Activated CD8-positive, alpha-beta memory T cell treated with anti-CD3 and anti-CD28 coated beads for 48 hours (primary cell): ENCODE measurements around the gene AGAP1.
"Not testable (repeated sequence)": the region's sequence is repeated elsewhere in the genome, so short reads cannot be mapped to it uniquely, and the experiment has no call there.

Experiments
- DNase-seq, 3 experiments: peaks; one replicate each; pipeline ENCODE4 v3.0.0-alpha.2; 2020; ENCODE audit warnings: low read depth in 2 of 3, low spot score in 2 of 3

The AGAP1 gene

DNA sequence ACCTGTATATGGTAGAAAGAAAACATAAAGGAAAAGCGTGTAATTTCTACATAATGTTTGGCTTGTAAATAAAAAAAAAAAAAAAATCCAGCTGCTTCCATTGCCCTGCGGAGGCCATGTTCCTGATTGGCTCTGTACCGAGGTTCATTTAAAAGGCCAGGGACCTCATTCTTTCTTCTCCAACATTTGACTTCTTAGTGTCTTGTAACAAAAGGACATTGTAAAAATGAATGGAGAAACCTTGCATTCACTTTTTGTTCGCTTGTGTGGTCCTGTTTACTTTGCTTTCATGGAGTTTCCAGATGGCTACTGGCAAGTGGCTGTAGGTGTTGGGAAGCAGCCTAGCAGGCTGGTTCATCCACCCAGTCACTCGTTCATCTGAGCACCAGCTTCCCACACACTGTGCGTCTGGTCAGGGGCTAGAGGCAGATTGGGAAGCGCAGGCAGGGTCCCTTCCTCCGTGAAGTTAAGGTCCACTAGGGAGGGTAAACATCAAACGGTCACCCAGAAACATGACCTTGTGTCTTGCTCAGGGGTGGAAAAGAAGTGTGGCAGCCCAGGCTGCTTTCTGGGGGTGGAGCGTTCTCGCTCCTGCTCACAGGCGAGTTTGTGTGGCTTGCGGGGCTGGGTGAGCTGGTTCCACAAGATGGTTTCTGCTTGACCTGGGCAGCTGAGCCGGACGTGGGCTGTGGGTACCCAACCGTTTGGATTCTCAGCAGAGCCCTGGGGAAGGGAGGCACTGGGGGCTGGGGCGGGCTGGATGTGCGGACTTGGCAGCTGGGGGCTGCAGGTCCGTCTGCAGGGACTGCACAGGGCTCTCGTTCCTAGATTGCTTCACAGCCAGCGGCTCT lies 260.7 kb downstream of the AGAP1 start:
- DNase-seq = no peak

DNA sequence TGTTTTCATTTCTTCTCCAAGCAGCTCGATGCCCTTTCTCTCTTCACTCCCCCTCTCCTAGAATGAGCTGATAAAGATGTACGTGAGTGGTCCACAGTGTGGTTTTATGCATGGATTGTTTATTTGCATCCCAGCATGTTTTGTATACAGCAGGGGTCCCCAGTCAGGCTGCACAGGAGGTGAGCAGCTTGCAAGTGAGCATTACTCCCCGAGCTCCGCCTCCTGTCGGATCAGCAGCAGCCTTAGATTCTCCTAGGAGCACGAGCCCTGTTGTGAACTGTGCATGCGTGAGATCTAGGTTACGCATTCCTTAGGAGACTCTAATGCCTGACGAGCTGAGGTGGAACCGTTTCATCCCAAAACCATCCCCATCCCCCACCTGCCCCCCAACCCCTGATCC lies 262.6 kb downstream of the AGAP1 start:
- no peak for DNase-seq

DNA sequence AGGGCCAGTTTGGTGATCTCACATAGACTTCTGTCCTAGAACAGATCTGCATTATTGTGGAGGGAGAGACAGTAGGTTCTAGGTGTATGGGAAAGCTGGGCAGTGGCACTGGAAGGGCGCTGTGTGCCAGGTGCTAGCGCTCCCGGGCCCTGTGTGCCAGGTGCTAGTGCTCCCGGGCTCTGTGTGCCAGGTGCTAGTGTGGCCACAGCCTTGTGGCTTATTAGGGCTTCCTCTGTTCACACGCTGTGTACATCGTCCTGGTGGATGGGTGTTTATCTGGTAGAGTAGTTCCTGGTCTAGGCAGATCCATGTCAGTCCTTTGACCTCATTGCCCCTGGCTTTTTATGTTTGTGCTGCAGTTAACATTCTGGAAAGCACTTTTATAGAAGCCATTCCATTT lies 263.4 kb downstream of the AGAP1 start:
- no peak for DNase-seq

DNA sequence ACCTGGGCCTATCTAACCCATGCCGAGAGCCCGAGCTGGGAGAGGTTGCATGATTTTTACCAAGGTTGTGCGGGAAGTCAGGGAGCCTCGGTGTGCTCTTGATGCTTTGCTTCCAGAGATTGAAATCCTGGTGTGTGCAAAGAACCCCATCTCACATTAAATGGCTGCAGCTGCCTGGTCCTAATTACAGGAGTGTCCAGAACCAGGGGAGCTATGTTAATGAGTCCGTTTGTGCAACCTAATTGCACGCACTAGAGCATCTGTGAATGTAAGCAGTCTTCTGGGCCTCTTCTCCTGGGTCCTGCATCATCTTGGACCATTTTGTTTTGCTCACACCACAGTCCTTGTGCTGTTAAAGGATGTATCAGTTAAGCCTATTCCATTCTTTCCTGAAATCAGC lies 263.8 kb downstream of the AGAP1 start:
- no peak for DNase-seq

DNA sequence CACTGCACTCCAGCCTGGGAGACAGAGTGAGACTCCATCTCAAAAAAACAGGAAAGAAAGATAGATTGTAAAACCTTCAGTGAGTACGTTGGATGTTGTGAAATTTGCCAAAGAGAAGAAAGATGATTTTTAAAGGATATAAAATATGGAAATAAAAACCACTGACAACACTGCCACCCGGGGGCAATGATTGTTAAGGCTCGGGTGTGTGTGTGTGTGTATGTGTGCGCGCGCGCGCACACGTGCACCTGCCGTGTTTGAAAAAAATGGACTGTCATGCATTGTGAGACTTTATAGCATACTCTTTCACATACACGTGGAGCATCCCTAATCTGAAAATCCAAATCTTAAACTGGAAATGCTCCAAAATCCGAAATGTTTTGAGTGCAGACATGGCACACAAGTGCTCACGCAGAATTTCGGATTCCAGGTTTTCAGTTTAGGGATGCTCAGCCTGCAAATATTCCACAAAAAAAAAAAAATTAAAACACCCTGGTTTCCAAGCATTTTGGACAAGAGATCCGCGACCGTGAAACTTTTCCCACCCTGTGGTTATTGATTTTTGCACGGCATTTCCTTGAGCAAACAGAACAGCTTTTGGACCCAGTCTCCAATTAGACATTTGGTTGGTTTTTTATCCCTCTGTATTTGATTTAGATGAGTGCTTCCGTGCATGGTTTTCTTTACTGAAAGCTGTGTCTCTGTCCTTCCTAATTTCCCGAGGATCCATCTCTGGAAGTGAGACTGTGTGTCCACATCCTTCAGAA lies 269.2 kb downstream of the AGAP1 start:
- DNase-seq = no peak

DNA sequence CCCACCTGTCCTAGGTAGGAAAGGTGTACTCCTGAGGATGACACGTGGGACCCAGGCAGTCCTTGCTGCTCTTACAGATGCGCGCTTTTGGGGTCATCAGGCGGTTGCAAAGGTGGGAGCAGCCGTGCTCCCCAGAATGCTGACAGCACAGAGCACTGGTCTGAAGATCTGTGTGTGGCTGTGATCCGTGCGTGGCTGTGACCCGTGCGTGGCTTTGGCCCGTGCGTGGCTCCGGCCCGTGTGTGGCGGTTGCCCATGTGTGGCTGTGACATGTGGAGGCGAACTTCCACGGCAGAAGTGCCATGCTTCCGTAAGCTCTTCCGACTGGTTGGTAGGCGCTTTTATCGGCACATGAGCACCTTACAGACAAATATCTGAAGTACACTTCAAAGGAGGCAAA lies 270.0 kb downstream of the AGAP1 start:
- no peak for DNase-seq

DNA sequence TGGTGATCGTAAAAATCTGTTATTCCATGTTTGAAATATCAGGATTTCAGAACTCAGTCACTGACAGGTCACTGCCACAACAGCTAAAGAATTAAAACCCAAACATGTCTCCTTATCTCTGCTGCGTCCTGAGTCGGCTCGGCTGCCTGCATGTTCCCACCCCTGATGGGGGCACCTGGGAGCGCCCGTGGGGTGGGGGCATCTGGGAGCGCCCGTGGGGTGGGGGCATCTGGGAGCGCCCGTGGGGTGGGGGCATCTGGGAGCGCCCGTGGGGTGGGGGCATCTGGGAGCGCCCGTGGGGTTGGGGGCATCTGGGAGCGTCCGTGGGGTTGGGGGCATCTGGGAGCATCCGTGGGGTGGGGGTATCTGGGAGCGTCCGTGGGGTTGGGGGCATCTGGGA lies 270.6 kb downstream of the AGAP1 start:
- not testable (repeated sequence) for DNase-seq

DNA sequence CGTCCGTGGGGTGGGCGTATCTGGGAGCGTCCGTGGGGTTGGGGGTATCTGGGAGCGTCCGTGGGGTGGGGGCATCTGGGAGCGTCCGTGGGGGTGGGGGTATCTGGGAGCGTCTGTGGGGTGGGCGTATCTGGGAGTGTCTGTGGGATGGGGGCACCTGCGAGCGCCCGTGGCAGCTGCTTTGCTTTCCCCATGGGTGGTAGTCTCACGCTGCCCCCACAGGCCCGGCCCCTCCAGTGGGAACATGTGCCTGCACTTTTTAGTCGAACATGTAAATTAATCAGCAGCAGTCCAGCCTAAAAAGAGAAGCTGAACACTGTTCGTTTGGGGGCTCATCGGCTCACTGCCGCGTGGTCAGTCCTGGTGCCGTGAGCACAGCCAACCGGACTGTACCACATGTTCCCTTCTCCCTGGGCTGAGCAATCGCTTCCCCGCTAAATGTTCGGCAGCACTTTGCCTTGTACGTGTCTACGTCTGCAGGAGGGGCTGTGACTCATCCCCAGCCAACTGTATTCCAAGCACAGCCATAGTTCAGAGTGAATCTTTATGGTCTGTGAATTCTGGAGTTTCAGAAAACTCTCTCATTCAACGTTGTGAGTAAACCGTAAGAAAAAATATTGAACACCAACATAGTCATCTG lies 271.5 kb downstream of the AGAP1 start:
- DNase-seq = no peak

DNA sequence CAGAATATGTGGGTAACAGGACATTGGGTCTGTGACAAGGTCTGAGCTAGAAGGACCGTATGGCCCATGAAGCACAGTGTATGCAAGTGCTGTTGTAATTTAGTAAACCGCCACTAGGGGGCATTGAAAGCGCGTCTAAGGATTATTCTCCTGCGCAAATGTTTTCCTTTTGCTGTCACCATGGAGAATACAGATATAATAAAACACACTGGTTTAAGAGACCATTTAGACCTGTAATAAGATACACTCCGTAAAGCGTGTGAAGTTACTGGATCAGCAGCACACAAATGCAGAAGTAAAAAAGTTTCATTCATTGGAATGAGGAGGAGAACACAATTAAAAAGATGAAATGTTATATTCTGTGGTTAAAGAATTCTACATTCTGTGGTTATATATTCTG lies 272.4 kb downstream of the AGAP1 start:
- DNase-seq = peak in 1 of 3 experiments; percentile 21

DNA sequence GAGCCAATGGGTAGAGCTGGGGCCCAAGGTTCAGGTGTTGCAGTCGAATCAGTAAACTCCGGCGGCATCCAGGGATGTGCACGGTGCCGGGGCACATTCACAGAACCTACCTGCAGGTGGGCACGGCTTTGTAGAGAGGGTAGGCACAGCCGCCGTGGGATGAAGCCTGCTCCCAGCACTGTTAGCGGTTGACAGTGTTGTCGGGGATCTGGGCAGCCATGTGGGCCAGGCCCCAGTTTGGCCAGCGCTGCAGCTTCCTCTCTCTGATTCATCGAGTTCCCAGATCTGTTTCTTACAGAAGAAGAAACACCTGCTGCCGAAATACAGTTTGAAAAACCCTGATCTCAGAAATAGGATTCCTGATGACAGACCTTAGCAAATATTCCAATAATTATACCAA lies 274.8 kb downstream of the AGAP1 start:
- DNase-seq = no peak

DNA sequence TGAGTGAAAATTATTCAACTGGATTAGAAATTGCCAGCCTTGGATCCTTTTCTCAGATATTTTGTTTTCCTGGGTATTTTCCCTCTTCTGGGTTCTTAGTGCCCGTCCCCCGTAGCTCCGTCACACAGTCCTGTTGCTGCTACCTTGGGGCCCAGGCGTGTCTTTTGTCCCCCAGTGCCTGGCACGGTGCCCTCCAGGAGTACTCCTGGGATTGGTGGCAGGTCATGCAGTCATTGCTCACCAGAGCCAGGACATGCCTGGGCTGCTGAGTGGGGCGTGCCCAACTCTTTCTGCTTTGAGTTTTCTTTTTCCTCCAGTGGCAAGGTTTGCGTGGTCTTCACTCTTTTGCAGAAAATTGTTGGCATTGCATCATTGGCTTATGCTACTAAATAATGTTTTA lies 275.2 kb downstream of the AGAP1 start:
- no peak for DNase-seq

DNA sequence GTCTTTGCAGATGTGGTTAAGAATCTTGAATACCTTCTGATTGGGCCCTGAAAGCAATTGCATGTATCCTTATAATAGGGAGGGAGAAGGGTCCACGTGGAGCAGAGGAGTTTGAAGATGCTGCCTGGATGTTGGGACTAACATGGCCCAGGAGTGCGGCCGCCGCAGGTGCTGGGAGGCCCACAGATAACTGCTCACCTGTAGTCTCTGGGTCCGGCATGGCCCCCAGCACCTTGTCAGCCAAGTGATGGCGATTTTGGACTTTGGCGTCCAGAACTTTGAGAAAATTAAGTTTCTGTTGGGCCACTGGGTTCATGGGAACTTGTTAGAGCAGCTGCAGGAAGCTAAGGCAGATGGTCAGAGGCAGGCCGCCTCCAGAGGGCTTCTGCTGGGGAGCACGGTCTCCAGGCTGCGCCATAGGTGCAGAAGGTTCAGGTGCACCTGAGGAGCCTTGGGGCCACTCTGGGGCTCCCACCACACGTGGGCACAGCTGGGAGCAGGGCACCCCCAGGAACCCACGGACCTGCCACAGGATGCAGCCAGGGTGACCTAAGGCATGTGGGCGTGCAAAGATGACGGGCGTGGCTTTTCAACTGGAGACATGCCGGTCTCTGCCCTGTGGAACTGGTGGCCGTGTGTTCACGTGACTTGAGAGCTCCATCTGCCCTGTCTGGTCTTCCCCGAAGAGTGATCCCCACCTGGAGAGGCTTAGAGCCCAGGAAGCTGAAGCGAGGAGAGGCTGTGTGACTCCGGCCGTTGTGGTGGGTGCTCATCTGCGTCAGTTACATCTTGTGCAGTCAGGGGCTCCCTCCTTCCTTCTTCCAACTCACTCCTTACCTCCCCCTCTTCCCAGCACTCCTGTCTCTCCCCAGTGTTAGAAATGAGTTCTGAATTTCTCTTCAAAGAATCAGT lies 277.3 kb downstream of the AGAP1 start:
- no peak for DNase-seq

DNA sequence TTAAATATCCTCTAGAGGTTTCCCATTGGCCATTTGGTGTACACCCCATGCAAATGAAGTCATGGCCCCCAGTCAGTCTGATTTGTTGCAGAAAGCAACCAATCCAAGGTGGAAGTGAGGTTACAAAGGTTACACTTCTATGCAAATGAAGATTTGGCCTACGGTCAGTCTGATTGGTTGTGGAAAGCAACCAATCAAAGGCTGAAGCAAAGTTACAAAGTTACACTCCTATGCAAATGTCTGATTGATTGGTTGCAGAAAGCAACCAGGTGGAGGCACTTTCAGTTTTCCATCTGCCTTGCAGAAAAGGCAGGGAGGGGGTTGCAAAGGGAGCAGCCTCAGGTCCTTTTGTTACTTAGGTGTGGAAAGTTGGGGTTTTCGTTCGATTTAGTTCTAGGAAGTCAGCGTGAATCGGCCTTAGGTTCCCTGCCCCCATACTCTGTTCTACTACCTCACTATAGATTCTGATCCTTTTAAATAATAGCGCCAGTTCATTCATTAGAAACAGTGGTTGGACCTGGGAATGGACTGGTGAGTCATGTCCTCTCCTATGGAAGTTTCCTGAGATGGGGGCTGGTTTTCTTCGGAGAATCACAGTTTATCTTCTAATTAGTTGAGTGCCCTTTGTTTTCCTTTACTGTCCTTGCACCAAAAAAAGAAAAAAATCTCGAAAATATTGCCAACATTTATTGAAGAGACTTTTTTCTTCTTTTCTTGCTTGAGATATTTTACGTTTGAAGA lies 279.5 kb downstream of the AGAP1 start:
- DNase-seq = no peak

DNA sequence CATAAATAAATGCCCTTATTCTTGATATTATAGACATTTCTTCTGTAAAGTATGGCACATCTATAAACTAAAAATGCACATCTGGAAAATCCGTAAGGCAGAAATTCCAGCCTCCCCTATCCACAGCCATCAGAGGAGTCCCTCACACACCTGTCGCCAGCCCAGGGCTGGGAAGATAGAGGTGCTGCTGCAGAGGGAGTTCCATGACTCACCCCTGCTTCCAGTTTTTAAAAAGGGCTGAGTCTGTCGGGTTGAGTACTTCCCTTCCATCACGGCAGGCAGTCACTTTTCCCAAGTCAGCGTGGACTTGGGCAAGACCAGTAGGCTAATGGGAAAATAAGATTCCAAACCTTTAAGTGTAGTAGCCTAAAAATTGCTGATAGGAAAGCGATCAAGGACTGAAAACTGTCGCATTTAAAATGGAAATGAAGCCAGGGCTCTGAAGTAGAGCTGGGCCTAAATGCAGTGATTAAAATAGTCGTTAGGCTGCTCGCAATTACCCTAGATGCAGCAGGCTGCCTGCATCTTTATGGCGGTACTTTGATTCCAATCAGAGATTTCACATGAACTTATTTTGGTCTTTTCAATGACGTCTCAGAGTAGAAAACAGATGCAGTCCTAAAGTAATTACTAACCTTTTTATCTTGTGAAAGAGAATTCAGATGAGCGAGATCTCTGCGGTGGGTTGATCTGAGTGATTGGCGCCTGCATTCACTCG lies 280.5 kb downstream of the AGAP1 start:
- DNase-seq = no peak

DNA sequence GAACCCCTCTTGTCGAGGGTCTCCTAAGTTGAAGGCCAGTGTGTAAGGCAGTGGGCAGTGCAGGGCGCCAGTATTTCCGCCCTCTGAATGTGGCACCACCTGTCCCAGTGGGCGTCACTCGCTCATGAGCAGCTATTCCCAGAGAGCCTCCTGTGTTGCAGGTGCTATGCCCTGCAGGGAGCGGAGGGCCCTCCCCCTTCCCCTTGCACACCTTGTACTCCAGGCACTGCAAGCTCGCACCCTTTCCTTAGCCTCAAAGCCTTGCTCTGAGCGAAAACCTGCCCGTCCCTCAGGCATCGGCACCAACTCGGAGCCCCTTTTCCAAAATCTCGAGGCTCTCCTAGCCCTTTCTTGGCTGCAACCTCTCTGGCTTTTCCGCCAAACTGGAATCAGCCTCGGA lies 282.7 kb downstream of the AGAP1 start:
- no peak for DNase-seq

DNA sequence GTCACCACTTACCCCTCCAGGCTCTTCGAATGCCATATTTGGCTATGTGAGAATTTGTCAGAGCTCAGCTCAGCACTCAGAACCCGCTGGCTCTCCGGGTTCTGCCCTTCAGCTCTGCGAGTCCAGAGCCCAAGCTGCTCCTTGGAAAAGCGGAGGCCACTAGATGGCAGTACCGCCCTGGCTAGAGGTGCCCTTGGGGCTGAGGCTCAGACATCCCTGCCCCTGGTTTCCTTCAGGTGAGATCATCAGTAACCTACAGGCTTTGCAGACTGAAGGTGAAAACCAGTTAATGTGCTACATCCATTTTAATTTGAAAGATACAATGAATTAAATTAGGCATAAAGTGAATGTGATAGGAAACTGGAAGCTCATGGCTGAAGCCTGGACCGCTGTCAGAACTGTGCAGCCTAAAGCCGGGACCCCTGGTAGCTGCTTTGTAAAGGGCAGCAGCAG lies 285.6 kb downstream of the AGAP1 start:
- peak; percentile 16 to 53 (median 19) for DNase-seq

DNA sequence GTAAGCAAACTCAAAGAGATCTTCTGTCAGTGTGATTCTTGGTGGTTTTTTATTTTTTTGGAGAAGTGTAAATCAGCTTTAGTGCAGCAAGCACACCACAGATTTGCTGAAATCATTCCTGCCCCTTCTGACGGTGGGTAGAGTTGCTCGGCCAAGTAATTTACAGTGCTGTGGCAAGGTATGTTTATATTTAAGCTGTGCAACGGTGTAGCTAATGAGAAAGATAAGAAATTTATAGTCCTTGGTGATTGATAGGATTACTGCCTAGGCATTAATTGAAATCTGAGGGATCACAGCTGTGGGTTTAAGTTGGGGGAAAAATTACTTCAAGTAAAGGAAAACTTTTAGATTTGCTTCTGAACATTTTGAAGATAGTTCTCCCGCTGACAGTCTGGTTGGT lies 286.6 kb downstream of the AGAP1 start:
- DNase-seq = no peak

DNA sequence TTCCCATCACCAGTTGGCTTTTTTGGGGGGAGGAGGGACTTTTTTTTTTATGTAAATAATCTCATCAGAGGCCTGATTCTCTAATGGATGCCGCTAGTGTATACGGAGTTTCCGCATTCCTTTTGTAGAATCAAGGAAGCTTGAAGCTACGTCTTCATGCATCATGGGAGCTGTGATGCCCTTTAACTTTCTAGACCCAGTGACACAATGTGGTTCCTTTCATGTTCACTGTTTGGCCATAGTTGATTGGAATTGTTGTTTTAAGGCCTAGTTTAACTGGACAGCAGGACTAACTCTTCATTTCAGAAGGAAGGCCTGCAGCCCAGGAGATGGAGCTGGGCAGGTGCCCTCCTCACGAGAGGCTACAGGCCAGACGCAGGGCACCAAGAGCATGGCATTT lies 287.9 kb downstream of the AGAP1 start:
- no peak for DNase-seq

DNA sequence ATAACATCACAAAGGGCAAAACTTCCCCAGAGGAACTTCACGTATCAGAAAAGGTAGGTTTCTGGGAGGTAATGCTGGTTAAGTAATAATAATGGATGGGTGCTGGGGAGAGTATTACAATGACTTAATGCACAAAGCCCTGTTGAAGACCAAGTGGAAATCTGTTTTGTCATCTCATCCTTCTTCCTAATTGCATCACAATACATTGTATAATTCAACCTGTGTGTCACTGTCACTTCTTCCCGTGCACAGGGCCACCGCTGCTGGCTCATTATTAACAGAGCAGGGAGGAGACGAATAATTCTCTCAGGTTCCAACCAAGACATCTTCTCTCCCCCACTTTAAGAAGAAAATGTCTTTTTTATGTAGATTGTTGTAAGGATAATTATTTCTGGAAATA lies 290.9 kb downstream of the AGAP1 start:
- no peak for DNase-seq

DNA sequence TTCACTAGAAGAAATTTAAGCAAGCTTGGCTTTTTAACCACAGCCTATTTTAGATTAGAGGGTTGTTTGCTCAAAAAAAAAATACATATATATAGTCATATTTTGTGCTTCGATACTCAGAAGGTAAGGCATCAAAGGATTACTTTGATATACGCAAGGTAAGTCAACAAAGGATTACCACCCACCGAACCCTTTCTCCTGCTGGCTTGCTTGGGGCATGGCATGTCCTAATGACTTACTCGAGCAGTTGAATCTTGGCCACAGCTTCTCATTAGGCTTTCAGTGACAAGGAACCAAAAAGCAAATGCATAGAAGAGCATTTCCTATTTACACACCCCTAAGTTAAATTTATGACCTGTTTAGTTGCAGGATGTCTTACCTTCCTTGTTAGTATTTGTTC lies 295.7 kb downstream of the AGAP1 start:
- no peak for DNase-seq
